Mucosa of descending colon (tissue), 3 donors: ENCODE data around the gene SYTL3. TPM values are rescaled to one million over a fixed set of nuclear protein-coding genes. Genes with fewer than 3 reads are reported as not detected.

Source experiments
- ATAC-seq: fragments of 200-7000 bp; cut with Tn5 transposase; one replicate; pipeline ENCODE4 v1.9.1; 2020; ENCODE audit warnings: mild to moderate bottlenecking, moderate library complexity
- DNase-seq, 3 donors: peaks; one replicate each; pipeline ENCODE4 v3.0.0-alpha.2; 2020
- H3K36me3 ChIP-seq: fragments of 200-600 bp; one replicate; pipeline ENCODE4 v1.8.0; 2021; ENCODE audit warnings: low read depth, mild to moderate bottlenecking
- H3K4me1 ChIP-seq: fragments of 200-600 bp; one replicate; pipeline ENCODE4 v1.8.0; 2021; ENCODE audit warnings: low read depth, mild to moderate bottlenecking
- H3K4me3 ChIP-seq: fragments of 200-600 bp; one replicate; pipeline ENCODE4 v1.8.0; 2021; ENCODE audit warnings: mild to moderate bottlenecking
- H3K9me3 ChIP-seq: fragments of 200-600 bp; one replicate; pipeline ENCODE4 v1.8.0; 2021; ENCODE audit warnings: mild to moderate bottlenecking
- CTCF ChIP-seq: fragments of 200-600 bp; IDR thresholded peaks from one replicate; pipeline ENCODE4 v1.8.0; 2022; ENCODE audit warnings: antibody characterized with exemption, mild to moderate bottlenecking
- intact Hi-C, 2 donors: fragments of 100-400 bp; cut with DNase I in 1 of 2; cut with micrococcal nuclease in 1 of 2; formaldehyde crosslinking; loops; one replicate each; pipeline versions ENCODE4 v1.11.0 to v1.11.1; 2022; cut with DNase I, micrococcal nuclease
- total RNA-seq, 3 donors: library from RNA; stranded (reverse); fragmentation: NEBNext Ultra II Directional in 2 of 3; extraction: Animal tissue kit (Norgen Biotek cat#: 25700) in 2 of 3; gene quantifications; one replicate each; pipeline versions ENCODE4 v1.2.1 to v1.2.4, GENCODE V29; 2021 to 2023
- donor health status: DM: no; HTN: no; CAD: no; lungs with moderate emphysema.
- donor health status: DM: no; HTN: no; CAD: no.
- donor health status: DM: no; HTN: yes; CAD: no.

SYTL3 gene
- total RNA-seq, 3 donors from 2014 or later = 2.8 to 4.7 (median 4.4) TPM

GRCh38 chr6:158758451-158758860 lies 108.6 kb downstream of the SYTL3 start:
- Histone ChIP-seq H3K4me1 (no peaks in the 10 kb centered on the region), H3K9me3 (no peaks in the 10 kb centered on the region), H3K36me3 (no peaks in the 10 kb centered on the region), H3K4me3 (no peak overlapping the region)
- ATAC-seq = no peak
- intact Hi-C loops = no loop called here
- no peak for TF ChIP-seq CTCF
- no peak for DNase-seq

DNA sequence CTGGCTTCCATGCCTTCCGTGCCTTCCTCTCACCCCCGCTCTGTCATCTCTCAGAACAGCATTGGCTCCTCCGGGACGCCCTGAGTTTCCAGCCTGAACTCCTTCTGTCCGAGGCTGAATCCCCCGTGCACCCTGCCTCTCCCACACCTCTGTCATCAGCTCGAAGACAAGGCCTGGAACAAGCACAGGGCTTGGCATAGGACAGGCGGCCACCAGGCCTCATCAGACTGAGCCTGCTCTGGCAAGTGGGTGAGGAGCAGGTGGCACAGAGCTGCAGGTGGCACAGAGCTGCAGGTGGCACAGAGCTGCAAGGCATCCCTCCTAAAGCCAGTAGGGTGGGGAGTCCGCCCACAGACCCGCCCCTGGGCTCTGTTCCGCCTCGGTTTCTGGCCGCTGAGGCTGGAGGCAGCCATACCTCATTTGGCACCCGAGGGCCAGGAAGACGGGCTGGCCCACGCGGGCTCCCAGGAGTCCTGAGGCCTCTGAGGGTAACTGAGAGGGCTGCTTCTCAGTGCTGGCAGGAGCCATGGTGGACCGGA lies 109.2 kb downstream of the SYTL3 start:
- no peaks in the 10 kb centered on the region for H3K36me3 ChIP-seq
- no peaks in the 10 kb centered on the region for H3K4me1 ChIP-seq
- ATAC-seq (peak; percentile 1), DNase-seq (no peak)
- TF ChIP-seq CTCF = no peak
- intact Hi-C loops = no loop called here
- no peak overlapping the region for H3K4me3 ChIP-seq
- H3K9me3 ChIP-seq = no peaks in the 10 kb centered on the region

- peak; percentile 1 for ATAC-seq
- intact Hi-C loops = no loop called here
- TF ChIP-seq CTCF = no peak
These were observed 110.2 kb downstream of the SYTL3 start for GRCh38 chr6:158759966-158760617.

DNA sequence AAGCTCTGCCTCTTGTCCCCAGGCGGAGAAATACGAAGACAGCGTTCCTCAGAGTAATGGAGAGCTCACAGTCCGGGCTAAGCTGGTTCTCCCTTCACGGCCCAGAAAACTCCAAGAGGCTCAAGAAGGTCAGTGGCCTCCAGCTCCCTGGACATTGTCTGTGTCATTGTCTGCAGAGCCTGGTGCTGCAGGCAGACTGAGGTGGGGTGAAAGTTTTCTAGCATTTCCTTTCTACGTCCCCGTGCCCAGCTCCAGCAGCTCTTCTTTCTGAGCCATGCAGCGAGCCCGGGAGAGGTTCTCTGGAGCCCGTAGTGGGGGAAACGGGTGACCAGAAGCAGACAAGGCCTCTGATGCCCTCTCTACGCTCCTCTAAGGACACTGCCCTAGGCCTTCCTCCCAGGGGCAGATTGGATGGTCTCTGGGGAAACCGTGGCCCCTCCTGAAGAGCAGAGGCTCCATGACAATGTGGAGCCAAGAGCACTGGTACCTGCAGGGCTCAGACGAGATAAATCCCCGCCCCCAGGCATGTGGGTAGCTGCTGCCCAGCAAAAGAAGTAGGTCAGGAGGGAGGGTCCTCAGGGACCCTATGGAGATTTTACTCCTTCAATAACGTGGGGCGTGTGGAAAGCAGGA lies 110.9 kb downstream of the SYTL3 start:
- ATAC-seq (peak; percentile 2), DNase-seq (no peak)
- Histone ChIP-seq H3K4me1 (no peaks in the 10 kb centered on the region), H3K9me3 (no peaks in the 10 kb centered on the region), H3K4me3 (no peak overlapping the region), H3K36me3 (peaks cover 4% of the 10 kb centered on the region)
- intact Hi-C loops = no loop called here
- no peak for TF ChIP-seq CTCF

More at GRCh38 chr6:158759966-158760617, 110.2 kb downstream of the SYTL3 start:
- no peak for DNase-seq
- no peak overlapping the region for H3K4me3 ChIP-seq
- H3K4me1 ChIP-seq = no peaks in the 10 kb centered on the region
- no peaks in the 10 kb centered on the region for H3K9me3 ChIP-seq
- H3K36me3 ChIP-seq = no peaks in the 10 kb centered on the region

DNA sequence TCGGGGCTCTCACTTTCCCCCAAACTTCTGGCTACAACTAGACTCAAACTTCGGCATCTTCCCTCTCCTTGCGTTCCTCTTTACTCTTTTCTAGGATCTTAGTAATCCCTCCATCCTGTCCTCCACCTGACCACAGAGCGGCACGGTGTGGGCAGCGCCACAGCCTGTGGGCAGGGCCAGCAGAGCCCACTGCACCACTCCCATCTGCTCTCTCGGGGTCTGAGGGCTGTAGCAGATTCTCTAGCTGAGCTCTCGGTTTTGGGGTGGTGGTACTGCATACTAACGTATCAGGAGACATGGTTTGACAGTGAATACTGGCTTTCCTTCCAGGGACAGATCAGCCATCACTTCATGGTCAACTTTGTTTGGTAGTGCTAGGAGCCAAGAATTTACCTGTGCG lies 111.9 kb downstream of the SYTL3 start:
- no peaks in the 10 kb centered on the region for H3K4me1 ChIP-seq
- H3K4me3 ChIP-seq = no peak overlapping the region
- no peaks in the 10 kb centered on the region for H3K9me3 ChIP-seq
- peak; percentile 2 for ATAC-seq
- no peak for DNase-seq
- no peak for TF ChIP-seq CTCF
- intact Hi-C loops = no loop called here
- H3K36me3 ChIP-seq = peaks cover 4% of the 10 kb centered on the region
